Osteoblast (primary cell): ENCODE data around the gene ATP10A. TPM values are rescaled to one million over a fixed set of nuclear protein-coding genes. Genes with fewer than 3 reads are reported as not detected.

Source experiments
- DNase-seq: peaks from one replicate; pipeline ENCODE4 v3.0.0; 2011; ENCODE audit warnings: low spot score, mixed read lengths; ENCODE audit not compliant: insufficient read length; ENCODE audit errors: missing footprints
- H2AFZ ChIP-seq: 2 replicates; pipeline ENCODE4 v1.6.0; 2011; ENCODE audit warnings: mild to moderate bottlenecking, low read length
- H3K27ac ChIP-seq: 2 replicates; pipeline ENCODE4 v1.5.1; 2011; ENCODE audit warnings: mild to moderate bottlenecking, low read depth, low read length, moderate library complexity
- H3K27me3 ChIP-seq: 2 replicates; pipeline ENCODE4 v1.6.0; 2012; ENCODE audit warnings: mild to moderate bottlenecking, control low read depth, inconsistent platforms, low read length, moderate library complexity; ENCODE audit not compliant: insufficient read depth
- H3K36me3 ChIP-seq: 2 replicates; pipeline ENCODE4 v1.5.1; 2011; ENCODE audit warnings: mild to moderate bottlenecking, low read length, control low read depth, moderate library complexity; ENCODE audit not compliant: insufficient read depth
- H3K4me1 ChIP-seq: 2 replicates; pipeline ENCODE4 v1.5.1; 2011; ENCODE audit warnings: mild to moderate bottlenecking, low read length, control low read depth, moderate library complexity; ENCODE audit not compliant: insufficient read depth
- H3K4me2 ChIP-seq: 2 replicates; pipeline ENCODE4 v1.6.0; 2011; ENCODE audit warnings: mild to moderate bottlenecking, low read length; ENCODE audit not compliant: insufficient read depth
- H3K4me3 ChIP-seq: fragments of 200-600 bp; sonication (generic); 3 replicates; pipeline ENCODE4 v1.5.1; 2012; ENCODE audit warnings: mild to moderate bottlenecking, low read length, inconsistent platforms; ENCODE audit not compliant: insufficient read depth
- H3K79me2 ChIP-seq: 2 replicates; pipeline ENCODE4 v1.6.0; 2012; ENCODE audit warnings: mild to moderate bottlenecking, low read length, control low read depth, inconsistent platforms; ENCODE audit not compliant: insufficient read depth
- H3K9me3 ChIP-seq: 2 replicates; pipeline ENCODE4 v1.5.1; 2011; ENCODE audit warnings: low read depth, low read length, control low read depth
- H4K20me1 ChIP-seq: 2 replicates; pipeline ENCODE4 v1.6.0; 2012; ENCODE audit warnings: mild to moderate bottlenecking, low read length, control low read depth; ENCODE audit not compliant: insufficient read depth
- total RNA-seq: library from RNA; depleted of rRNA; stranded (reverse); fragments of >200 nt; gene quantifications from 2 replicates; pipeline ENCODE4 v1.2.3, GENCODE V29; 2012
- TF ChIP-seq, protein P1 (sequence below): IDR thresholded peaks from 2 replicates; pipeline ENCODE4 v1.5.1; 2011; ENCODE audit warnings: mild to moderate bottlenecking, low read depth, low read length, moderate library complexity; ENCODE audit errors: extremely low read depth

The ATP10A gene
- total RNA-seq, 1 donor = 32.9 TPM

DNA sequence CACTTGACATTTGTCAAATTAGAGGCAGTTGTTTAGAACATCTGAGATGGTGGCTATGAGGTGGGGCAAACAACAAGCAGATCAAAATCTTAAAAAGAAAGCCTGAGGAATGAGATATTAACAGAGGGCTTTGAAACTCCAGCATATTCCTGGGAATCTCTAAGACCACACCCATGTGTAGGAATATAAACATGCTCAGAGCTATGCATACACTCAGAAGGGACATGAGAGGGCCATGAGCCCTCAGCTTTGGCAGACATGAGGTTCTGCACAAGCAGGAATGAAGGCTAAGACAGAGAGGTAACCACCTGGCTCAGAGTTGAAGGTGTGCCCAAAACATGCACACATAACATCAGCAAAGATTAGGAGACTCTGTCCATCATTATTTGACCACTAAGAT lies 37.9 kb downstream of the ATP10A start:
- Histone ChIP-seq H3K79me2 (peaks cover 87% of the 10 kb centered on the region), H3K4me3 (no peak overlapping the region), H3K4me1 (peaks cover 9% of the 10 kb centered on the region), H3K27ac (no peak overlapping the region), H3K27me3 (no peaks in the 10 kb centered on the region), H3K9me3 (no peaks in the 10 kb centered on the region), H2AFZ (no peak overlapping the region), H4K20me1 (no peaks in the 10 kb centered on the region), H3K4me2 (no peak overlapping the region), H3K36me3 (no peaks in the 10 kb centered on the region)
- TF ChIP-seq, protein P1, sequence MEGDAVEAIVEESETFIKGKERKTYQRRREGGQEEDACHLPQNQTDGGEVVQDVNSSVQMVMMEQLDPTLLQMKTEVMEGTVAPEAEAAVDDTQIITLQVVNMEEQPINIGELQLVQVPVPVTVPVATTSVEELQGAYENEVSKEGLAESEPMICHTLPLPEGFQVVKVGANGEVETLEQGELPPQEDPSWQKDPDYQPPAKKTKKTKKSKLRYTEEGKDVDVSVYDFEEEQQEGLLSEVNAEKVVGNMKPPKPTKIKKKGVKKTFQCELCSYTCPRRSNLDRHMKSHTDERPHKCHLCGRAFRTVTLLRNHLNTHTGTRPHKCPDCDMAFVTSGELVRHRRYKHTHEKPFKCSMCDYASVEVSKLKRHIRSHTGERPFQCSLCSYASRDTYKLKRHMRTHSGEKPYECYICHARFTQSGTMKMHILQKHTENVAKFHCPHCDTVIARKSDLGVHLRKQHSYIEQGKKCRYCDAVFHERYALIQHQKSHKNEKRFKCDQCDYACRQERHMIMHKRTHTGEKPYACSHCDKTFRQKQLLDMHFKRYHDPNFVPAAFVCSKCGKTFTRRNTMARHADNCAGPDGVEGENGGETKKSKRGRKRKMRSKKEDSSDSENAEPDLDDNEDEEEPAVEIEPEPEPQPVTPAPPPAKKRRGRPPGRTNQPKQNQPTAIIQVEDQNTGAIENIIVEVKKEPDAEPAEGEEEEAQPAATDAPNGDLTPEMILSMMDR = no peak
- no peak for DNase-seq

DNA sequence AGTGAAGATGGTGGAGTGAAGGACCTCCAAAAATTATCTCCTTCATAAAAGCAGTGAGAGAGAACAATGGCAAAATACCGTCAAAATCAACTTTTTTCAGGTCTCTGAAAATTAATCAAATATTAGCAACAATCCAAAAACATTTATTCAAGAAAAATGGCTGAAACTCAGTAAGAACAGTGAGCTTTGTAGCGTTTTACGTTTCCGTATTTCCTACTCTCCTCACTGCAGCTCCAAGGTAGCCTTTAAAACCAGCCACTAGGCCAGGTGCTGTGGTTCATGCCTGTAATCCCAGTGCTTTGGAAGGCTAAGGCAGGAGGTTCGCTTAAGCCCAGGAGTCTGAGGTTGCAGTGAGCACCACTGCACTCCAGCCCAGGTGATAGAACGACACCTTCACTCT lies 38.5 kb downstream of the ATP10A start:
- H3K4me3 ChIP-seq = no peak overlapping the region
- H2AFZ ChIP-seq = no peak overlapping the region

DNA sequence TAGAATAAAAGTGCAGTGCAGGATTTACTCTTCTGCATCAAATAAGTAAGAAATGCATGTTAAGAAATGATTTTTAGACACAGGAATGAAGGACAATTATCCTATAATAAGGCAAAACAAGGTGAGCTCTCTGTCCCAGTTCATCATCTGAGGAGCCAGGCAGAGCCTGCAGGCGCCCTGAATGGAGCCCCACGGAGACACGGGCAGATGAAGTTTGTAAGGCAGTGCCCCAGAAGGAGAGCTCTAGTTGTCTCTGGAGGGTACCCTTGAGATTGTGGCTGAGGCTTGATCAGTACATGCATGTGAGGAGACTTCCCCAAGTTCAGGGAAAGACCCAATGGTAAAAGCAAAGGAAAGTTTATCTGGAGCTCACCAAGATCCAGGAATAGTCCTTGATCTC lies 50.3 kb downstream of the ATP10A start:
- TF ChIP-seq, protein P1 = no peak
- H3K27me3 ChIP-seq = no peaks in the 10 kb centered on the region
- H2AFZ ChIP-seq = no peak overlapping the region
- peak; percentile 14 for DNase-seq
- no peaks in the 10 kb centered on the region for H3K36me3 ChIP-seq
- H3K4me1 ChIP-seq = no peaks in the 10 kb centered on the region
- H3K4me2 ChIP-seq = no peak overlapping the region
- no peak overlapping the region for H3K27ac ChIP-seq
- H3K79me2 ChIP-seq = peaks cover 64% of the 10 kb centered on the region
- no peak overlapping the region for H3K4me3 ChIP-seq
- no peaks in the 10 kb centered on the region for H4K20me1 ChIP-seq
- H3K9me3 ChIP-seq = no peaks in the 10 kb centered on the region

More for the DNA sequence above, 38.5 kb downstream of the ATP10A start:
- Histone ChIP-seq H3K9me3 (no peaks in the 10 kb centered on the region), H3K27me3 (no peaks in the 10 kb centered on the region), H3K27ac (no peak overlapping the region), H3K4me2 (no peak overlapping the region), H3K4me1 (peaks cover 6% of the 10 kb centered on the region), H3K36me3 (no peaks in the 10 kb centered on the region), H3K79me2 (peaks cover 85% of the 10 kb centered on the region), H4K20me1 (no peaks in the 10 kb centered on the region)
- TF ChIP-seq, protein P1 = no peak
- no peak for DNase-seq

DNA sequence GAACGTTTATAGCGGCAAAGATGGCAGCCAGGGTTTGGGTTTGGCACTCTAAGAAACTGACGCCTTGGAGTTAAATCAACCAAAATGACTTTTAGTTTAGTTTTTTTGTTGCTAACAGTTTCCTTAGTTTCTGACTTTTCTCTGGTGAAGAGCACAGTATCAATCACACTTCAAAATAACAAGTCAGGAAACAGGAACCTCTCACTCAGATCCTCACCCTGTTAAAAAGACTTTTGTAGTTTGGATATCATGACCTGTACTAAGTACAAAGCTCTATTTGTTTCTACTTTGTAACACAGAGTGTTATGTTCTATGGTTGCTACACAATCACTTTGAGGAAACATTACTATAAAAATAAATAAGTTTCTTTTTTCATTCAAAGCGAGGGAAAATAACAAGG lies 51.1 kb downstream of the ATP10A start:
- no peak overlapping the region for H2AFZ ChIP-seq
- no peak overlapping the region for H3K4me2 ChIP-seq
- H3K4me1 ChIP-seq = no peaks in the 10 kb centered on the region
- no peak overlapping the region for H3K4me3 ChIP-seq
- H3K79me2 ChIP-seq = peaks cover 62% of the 10 kb centered on the region
- DNase-seq = peak; percentile 3
- no peaks in the 10 kb centered on the region for H4K20me1 ChIP-seq
- no peaks in the 10 kb centered on the region for H3K36me3 ChIP-seq
- no peaks in the 10 kb centered on the region for H3K27me3 ChIP-seq
- TF ChIP-seq, protein P1 = no peak
- H3K27ac ChIP-seq = no peak overlapping the region
- no peaks in the 10 kb centered on the region for H3K9me3 ChIP-seq
